HG03521 (cell line): Measurements from ENCODE around the gene GLIS2.

Experiments used
- ATAC-seq: cut with Tn5 transposase; IDR thresholded peaks from one replicate; pipeline ENCODE4 v1.9.1; 2021; ENCODE audit warnings: mild to moderate bottlenecking, moderate library complexity; ENCODE audit not compliant: unreplicated experiment

GLIS2 gene

GRCh38 chr16:4319454-4320421 is 3.9 kb downstream of the GLIS2 start:
- no peak for ATAC-seq

DNA sequence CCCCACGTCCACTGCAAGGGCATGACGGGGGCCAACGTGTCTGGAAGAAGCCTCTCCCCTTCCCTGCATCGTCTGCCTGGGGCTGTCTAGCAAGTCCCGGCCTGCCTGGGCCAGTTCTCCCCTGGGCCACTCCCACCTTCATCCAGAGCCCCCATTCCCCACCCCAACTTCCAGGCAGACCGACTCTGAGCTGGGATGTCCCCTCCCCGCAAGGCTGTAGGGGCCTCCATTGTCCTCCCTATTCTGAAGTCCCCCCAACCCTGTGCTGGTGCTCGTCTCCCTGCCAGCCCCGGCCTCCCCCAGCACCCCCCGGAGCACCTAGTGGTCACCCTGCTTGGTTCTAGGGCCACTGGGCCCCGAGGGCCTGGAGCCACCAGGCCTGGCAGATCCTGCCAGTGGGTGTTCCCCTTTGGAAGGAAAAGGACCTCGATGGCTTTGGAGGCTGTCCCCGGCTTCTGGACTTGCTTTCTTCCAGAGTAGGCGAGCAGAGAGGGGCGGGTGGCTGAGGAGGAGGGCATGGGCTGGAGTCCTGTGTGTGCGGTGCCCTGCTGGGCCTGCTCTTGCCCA is 4.8 kb downstream of the GLIS2 start:
- no peak for ATAC-seq

- no peak for ATAC-seq
Measured at GRCh38 chr16:4321286-4322120, 5.6 kb downstream of the GLIS2 start.

DNA sequence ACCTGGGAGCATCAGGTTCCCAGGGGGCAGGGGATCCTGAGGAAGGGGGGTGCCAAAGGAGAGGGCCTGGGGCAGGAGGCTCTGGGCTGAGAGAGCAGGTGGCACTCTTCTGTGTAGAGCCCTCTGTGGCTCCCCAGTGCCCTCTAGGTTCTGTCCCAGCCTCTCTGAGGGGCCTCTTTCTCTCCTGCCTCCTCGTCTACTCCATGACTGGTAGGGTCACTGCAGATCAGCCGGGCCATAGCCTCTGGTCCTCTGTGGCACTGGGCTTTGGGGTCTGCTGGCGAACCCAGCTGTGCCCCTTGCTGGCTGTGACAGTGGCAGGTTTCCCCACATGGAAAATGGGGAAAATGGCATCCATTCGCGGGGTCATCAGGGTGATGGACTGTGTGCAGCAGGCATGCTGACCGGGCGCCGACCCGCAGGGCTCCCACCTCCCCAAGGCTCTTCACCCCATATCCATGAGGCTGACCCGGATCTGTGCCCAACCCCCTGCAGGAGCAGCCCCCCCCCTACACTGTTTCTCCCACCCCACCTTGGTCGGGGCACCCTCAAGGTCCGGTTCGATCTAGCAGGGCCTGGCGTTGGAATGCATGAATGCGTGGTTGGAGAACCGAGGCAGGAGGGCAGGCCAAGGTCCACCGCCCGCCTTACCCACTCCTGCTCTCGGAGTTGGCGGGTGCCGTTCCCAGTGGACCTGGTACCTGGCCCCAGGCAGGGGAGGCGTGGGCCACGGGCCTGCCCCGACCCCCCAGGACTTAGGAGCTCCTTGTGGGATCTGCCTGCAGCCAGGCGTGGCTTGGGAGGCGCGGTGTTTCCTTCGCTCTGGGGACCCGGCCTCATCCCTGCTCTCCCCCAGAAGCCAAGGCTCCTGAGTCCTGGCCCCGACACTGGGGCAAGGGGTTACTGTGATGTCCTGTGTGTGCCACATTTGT is 6.5 kb downstream of the GLIS2 start:
- ATAC-seq = no peak

- no peak for ATAC-seq
Measured at GRCh38 chr16:4323071-4323844, 7.4 kb downstream of the GLIS2 start.

DNA sequence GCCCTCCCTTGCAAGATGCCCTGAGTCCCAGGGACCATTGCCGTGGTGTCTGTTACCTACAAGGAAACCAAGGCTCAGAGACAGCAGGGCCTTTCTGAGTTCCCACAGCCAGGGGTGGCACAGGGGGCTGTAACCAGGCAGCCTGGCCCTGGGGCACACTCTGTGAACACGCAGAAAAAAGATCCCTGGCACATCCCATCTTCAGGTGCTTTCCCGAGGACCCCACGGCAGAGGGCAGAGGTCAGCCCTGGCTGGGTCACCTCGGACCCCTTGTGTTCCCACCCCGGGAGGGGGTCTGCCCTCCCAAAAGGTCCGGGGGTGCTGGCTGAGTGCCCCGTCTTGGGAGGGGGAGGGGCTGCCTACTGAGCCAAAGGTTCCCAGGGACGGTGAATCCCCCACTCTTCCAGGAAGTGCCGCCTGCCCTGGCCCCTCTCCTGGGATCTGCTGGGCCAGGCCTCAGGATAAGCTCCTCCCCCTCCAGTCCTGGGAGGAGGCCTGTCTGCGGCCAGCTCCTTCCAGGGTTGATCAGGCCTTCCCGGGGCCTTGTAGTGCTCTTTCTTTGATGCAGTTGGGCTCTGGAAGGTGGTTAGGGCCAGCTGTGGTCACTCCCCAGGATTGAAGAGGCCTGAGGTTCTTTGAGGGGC is 8.1 kb downstream of the GLIS2 start:
- ATAC-seq = no peak

- no peak for ATAC-seq
Measured at GRCh38 chr16:4324492-4325252, 8.8 kb downstream of the GLIS2 start.

GRCh38 chr16:4325253-4325758 is 9.4 kb downstream of the GLIS2 start:
- no peak for ATAC-seq

DNA sequence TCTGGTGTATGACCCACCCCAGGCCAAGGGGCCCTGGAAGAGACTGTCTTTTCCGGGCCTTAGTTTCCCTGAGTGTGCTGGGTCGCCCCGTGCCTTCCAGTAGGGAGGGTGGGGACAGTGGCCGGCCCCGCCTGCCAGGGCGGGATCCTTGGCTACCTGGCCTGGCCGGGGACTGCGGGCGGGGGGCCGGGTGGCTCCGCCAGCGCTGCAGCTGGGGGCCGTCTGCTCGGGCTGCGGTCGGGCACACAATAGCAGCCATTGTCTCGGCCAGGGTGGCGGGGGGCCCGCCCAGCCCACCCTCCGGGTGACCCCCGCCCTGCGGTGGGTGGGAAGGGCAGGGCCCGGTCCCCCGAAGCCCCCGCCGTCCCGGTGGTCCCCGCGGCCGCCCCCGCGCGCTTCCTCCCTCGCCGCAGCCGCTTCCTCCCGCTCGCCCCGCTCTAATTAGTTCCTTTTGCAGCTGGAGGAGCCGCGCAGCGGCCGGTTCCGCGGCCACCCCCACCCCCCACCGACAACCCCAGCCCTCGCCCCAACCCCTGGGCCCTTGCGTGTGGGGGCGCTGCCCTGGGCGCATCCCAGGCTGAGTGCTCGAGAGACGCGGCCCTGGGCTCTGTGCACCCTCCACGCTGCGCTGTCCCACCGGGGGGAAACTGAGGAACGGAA is 11.6 kb downstream of the GLIS2 start:
- no peak for ATAC-seq

DNA sequence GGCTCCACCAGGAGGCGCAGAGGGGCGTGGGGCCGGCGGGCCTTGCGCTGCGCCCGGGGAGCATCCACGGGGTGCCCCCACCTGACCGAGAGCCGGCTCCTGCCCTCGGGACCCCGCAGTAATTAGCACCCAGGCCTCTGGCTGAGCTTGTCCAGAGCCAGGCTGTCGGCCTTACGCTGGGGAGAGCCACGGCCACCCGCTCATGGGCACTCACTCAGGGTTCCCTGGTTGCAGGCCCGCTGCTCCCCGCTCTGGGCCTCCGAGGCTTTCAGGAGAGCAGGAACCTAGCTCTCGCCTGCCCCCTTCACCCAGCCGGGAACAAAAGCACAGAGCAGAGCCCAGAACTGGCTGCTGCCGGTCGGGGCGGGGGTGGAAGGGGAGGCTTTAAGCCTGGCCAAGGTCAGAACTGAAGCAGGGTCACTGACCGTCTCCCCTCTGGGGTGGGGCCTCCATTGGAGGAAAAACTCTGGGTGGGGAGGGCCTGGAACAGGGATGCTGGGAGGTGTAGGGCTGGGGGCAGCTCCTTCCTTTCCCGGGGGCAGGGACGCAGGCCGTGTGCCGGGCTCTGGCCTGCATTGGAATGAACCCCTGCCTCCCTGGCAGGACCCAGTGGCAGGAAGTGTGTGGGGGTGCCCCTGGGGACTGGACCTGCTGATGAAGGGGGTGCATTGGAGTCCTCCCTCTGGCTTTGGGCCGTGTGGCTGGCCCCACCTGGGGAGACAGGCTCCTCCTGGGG is 12.3 kb downstream of the GLIS2 start:
- no peak for ATAC-seq

GRCh38 chr16:4328782-4329775 is 13.2 kb downstream of the GLIS2 start:
- ATAC-seq = no peak

- no peak for ATAC-seq
Measured at GRCh38 chr16:4330277-4330874, 14.5 kb downstream of the GLIS2 start.

DNA sequence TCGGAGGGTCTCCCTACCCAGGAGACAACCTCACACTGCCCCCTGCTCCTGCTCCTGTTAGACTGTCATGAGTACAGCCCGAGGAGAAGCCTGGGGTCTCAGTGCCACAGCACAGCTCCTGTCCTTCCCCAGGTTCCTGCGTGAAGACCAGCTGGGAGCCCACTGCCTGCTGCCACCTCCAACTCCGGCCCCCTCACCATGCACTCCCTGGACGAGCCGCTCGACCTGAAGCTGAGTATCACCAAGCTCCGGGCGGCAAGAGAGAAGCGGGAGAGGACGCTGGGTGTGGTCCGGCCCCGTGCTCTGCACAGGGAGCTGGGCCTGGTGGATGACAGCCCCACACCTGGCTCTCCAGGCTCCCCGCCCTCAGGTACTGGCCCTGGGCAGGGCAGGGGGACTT is 16.2 kb downstream of the GLIS2 start:
- ATAC-seq = no peak

GRCh38 chr16:4332623-4333307 is 16.9 kb downstream of the GLIS2 start:
- no peak for ATAC-seq

DNA sequence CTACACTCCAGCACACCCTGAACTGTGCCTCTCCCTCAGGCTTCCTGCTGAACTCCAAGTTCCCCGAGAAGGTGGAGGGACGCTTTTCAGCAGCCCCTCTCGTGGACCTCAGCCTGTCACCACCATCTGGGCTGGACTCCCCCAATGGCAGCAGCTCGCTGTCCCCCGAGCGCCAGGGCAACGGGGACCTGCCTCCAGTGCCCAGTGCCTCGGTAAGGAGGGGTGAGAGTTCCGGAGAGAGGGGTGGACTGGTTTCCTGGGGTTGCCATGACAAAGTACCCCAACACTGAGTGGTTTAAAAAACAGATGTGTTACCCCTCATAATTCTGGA is 17.4 kb downstream of the GLIS2 start:
- ATAC-seq = no peak
